GM21360 (cell line): ENCODE data around the gene FAM120A.
"Not testable (repeated sequence)": the region's sequence is repeated elsewhere in the genome, so short reads cannot be mapped to it uniquely, and the experiment has no call there.

ENCODE experiments used
- ATAC-seq: cut with Tn5 transposase; IDR thresholded peaks from one replicate; pipeline ENCODE4 v1.9.1; 2021; ENCODE audit warnings: mild to moderate bottlenecking, moderate library complexity; ENCODE audit not compliant: unreplicated experiment

The FAM120A gene

GRCh38 chr9:93505541-93506132 is 54.2 kb downstream of the FAM120A start:
- ATAC-seq, result no peak

DNA sequence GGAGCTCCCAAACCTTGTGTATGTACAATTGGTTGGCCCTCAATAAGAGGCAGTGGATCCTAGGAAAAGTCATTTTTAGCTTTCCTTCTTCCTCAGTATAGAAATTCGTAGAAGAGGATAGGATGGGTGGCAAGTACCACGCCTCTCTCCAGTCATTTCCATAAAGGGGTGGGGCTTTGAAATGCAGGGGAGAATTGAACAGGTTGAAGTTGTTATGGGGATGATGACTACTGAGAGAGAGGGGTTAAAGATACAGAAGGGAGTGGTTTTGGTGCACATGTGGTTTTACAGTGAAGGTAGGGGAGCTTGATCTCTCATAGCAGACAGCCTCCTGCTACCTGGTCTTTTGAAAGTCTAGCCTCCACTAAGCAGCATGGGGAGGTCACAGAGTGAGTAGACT is 56.3 kb downstream of the FAM120A start:
- no peak for ATAC-seq

DNA sequence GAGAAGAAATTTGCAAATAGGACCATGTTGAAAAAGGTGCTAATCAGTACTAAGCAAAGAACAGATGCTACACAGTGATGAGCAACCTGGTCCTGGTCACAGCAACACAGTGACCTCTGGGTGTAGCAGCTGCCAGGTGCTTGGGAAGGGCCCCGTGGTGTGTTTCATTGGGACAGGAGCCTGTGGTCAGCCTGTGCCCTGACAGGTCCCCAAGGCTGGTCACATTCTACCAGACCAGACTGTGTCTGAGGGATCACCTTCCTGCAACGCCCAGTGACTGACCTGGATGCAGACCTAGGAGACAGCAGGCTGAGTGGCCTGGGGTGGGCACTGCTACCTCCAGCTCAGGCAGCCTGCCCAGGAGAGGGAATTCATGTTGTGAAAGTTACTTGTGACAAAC is 56.7 kb downstream of the FAM120A start:
- ATAC-seq, result no peak

- ATAC-seq, result no peak
Observed at GRCh38 chr9:93509084-93509483, 57.6 kb downstream of the FAM120A start.

- no peak for ATAC-seq
Observed at GRCh38 chr9:93510041-93510440, 58.6 kb downstream of the FAM120A start.

DNA sequence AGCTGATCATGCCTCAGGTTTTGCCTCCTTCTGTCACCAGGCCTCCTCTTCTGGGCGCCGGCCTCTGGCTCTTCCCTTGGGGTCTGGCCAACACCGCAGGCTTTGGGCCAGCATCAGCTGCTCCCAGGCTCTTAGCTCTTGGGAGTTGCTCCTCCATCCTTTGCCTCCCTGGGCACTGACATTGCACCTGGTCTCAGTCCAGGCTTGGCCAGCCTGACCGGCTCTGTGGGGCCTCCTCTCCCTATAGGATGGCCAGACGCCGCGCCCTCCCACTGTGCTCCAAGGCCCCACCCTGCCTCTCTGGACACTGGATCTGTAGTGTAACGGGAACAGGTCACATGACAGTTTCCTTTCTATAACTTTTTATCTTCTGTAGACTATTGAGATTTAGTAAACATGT is 59.7 kb downstream of the FAM120A start:
- ATAC-seq, result not testable (repeated sequence)

GRCh38 chr9:93512170-93512812 is 60.8 kb downstream of the FAM120A start:
- ATAC-seq, result not testable (repeated sequence)

DNA sequence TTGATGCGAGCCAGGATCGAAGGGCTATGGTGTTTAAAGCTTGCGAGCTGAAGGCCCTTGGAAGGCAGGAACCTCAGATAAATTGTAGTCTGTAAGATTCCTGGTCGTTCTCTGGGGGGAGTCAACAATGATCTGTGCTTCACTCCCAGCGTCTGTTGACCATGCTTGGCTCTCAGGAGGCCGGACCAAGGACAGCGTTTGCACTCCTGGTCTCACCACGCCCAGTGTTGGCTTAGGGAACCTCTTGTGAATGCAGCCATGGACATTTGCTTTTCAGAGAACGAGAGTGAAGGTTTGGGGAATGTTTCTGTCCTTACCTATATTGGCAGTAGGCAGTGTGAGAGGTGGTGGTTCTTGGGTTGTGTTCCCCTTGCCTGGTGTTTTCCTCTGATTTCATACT is 62.1 kb downstream of the FAM120A start:
- no peak for ATAC-seq

DNA sequence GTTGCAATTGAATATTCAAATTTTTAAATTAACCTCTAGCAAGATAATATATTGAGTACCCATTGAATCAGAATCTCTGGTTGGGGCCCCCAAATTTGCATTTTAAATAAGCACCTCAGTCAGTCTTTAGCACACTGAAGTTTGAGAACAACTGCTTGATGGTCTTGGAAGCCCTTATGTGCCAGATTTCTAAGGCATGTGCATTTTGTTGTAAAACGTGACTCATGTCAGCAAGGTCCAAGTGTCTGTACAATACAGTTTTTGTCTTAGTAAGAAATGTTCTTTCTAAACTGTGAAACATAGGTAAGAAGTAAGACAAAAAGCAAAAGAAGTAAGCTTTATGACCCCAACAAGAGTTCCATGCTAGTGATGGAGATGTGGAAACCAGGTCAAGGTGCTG is 65.8 kb downstream of the FAM120A start:
- ATAC-seq, result no peak

DNA sequence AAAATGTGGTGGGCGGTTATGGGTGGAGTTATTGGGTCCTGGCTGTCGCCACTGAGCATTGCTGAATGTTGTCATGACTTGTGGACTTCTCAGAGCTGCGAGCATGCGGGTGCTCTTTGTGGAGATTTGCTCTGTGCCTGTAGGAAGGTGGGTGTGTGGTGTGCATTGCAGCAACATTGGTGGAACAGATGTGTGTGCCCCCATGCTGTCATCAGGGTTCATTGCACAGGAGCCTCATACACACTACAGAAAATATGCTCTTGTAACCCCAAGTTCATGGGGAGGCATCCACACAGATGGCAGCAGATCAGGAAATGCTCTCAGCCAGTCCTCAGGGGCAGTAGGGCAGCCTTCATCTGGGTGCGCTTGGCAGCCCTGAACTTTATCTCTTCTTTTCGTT is 69.0 kb downstream of the FAM120A start:
- ATAC-seq, result no peak

DNA sequence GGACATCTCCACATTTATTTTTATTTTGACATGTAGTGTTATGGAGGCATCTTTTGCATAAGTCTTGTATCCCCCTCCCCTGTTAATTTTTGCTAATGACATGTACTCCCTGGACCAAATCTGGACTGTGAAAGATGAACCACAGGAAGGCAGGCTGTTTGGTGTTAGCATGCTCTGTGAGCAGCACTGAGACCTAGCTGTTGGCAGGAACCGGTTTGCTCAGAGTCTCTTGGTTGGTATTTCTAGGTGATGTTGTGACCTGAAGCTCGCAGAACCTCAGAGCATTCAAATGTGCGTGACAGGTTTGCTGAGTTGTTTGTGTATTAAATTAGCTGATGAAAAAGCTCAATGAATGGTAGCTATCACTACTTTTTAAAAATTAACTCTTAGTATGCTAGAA is 71.3 kb downstream of the FAM120A start:
- ATAC-seq, result no peak

GRCh38 chr9:93523518-93524144 is 72.1 kb downstream of the FAM120A start:
- no peak for ATAC-seq

DNA sequence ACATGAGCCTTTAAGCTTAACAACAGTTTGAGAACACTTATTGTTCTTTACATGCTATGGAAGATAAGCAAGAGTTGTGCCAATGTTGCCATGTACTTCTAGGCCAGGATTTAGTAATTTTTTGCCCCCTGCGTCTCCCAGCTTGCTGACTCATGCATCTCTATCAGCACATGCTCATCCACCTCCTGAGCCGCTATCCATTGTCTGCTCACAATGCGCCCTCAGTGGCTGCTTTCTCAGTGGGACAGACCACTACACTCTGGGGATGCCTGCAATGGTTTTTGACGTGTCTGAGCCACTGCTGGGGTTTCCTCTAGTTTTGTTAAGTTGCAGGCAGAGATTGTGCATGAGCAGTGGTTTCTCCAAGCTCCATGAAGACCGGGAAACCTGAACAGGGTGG is 74.0 kb downstream of the FAM120A start:
- ATAC-seq, result no peak

DNA sequence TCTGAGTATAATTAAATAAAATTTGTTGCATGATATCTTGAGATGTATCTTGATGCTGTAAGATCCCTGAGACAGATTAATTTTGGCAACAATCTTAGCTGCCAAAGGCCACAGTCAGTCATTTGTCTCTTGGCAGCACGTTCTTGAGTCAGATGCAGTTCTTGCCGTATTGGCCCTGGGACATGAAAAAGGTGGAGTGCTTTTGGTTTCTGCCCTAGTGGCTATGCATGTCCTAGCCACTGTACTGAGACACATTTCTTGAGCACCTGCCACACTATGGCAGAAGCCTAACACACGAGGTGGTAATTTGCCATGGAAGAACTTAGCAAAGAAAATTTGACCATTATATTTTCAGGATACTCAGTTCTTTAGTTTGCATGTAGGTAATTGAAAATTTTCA is 79.9 kb downstream of the FAM120A start:
- no peak for ATAC-seq

GRCh38 chr9:93532141-93532540 is 80.7 kb downstream of the FAM120A start:
- ATAC-seq, result no peak

- no peak for ATAC-seq
Observed at GRCh38 chr9:93533863-93534262, 82.4 kb downstream of the FAM120A start.

GRCh38 chr9:93536167-93536566 is 84.7 kb downstream of the FAM120A start:
- ATAC-seq, result no peak

GRCh38 chr9:93536874-93537273 is 85.4 kb downstream of the FAM120A start:
- ATAC-seq, result no peak

DNA sequence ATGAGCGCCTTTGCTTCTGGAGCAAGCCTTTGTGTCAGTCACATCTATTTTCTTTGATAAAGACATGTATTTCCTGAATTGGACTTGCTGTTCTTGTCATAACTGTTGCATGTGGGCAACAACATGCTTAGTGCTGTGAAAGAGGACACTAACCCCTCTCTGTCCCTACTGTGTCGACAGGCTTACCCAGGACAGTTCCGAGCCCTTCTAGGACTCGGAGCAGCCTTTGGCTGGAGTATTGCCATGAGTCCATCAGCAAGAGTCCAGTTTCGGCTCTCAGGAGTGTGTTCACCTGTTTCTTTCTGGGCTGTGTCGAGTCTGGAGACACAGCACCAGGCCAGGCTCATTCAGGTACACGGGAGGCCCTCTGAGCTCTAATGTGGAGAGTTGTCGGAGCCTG is 88.8 kb downstream of the FAM120A start:
- no peak for ATAC-seq

- ATAC-seq, result no peak
Observed at GRCh38 chr9:93541005-93541404, 89.5 kb downstream of the FAM120A start.

GRCh38 chr9:93541581-93542349 is 90.3 kb downstream of the FAM120A start:
- no peak for ATAC-seq

DNA sequence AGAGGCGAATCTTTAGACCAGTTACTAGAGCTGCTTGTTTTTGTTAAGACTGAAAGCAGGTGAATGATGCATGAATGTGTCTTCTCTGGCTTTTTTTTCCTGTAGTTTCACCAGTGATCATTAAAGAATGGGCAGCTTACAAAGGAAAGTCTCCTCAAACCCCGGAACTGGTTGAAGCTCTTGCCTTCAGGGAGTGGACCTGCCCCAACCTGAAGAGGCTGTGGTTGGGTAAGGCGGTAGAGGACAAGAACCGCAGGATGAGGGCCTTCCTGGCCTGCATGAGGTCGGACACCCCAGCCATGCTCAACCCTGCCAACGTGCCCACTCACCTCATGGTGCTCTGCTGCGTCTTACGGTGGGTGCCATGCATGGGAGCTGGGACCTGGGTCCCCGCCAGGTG is 91.6 kb downstream of the FAM120A start:
- no peak for ATAC-seq
